ENCODE data around the gene HES7. TPM values are rescaled to one million over a fixed set of nuclear protein-coding genes. Genes with fewer than 3 reads are reported as not detected.
A peak's percentile ranks its signal among the peaks of the same experiment; 100 is the strongest.

Gene HES7
- total RNA-seq, 2 experiments from 2014 or later = 4.0 to 4.9 TPM

GRCh38 chr17:8128125-8128784 lies 4.3 kb upstream of the HES7 start:
- no peak overlapping the region for H3K4me3 Mint-ChIP-seq
- ATAC-seq (no peak), DNase-seq (no peak)
- no peak for TF ChIP-seq CTCF (IDR thresholded peaks at IDR 0.05)
- ChIA-PET CTCF (interaction anchor here (1.6 to 2.4 kb wide), 3 partner anchors 10 to 30 kb away, joined by 3 to 11 read pairs (median 9); no protein-coding TSS in a partner anchor), POLR2A (interaction anchor here (0.6 to 3.3 kb wide), 4 partner anchors 10 to 580 kb away, joined by 3 to 16 read pairs (median 4); no protein-coding TSS in a partner anchor)
- peaks cover 20% of the 10 kb centered on the region for H3K27me3 Mint-ChIP-seq
- no peaks in the 10 kb centered on the region for H3K9me3 Mint-ChIP-seq
- intact Hi-C loops (cut with micrococcal nuclease) = loop anchor here (10.0 kb wide), 1 partner anchor 167 kb away; the partner anchor contains the start of gene SLC25A35
- no peak overlapping the region for H3K27ac Mint-ChIP-seq
- peaks cover 37% of the 10 kb centered on the region for H3K4me1 Mint-ChIP-seq (ENCODE audit: low read depth)
- H3K36me3 Mint-ChIP-seq (ENCODE audit: low read depth) = peaks cover 3% of the 10 kb centered on the region

- Mint-ChIP-seq H3K36me3 (ENCODE audit: low read depth) (peaks cover 3% of the 10 kb centered on the region), H3K9me3 (no peaks in the 10 kb centered on the region), H3K4me3 (peak overlapping the region; percentile 97), H3K4me1 (ENCODE audit: low read depth) (peaks cover 41% of the 10 kb centered on the region), H3K27me3 (peaks cover 28% of the 10 kb centered on the region), H3K27ac (peak overlapping the region; percentile 90)
- peak; percentile 25 for ATAC-seq
- ChIA-PET POLR2A (interaction anchor here (0.6 to 3.3 kb wide), 10 partner anchors 12 to 95 kb away, joined by 3 to 24 read pairs (median 4); no protein-coding TSS in a partner anchor), CTCF (interaction anchor here (0.6 to 2.4 kb wide), 9 partner anchors 8 to 173 kb away, joined by 3 to 11 read pairs (median 3); no protein-coding TSS in a partner anchor)
- peak; percentile 59 for DNase-seq
- TF ChIP-seq CTCF (IDR thresholded peaks at IDR 0.05) = no peak
- intact Hi-C loops (cut with micrococcal nuclease) = loop anchor here (10.0 kb wide), 1 partner anchor 168 kb away; the partner anchor contains the start of gene SLC25A35
Observed at GRCh38 chr17:8126491-8127066, 2.7 kb upstream of the HES7 start.

- no peak for TF ChIP-seq CTCF (IDR thresholded peaks at IDR 0.05)
- ATAC-seq = no peak
- H3K27me3 Mint-ChIP-seq = peaks cover 28% of the 10 kb centered on the region
- H3K4me3 Mint-ChIP-seq = peak overlapping the region; percentile 97
- intact Hi-C loops (cut with micrococcal nuclease) = loop anchor here (2.0 to 10.0 kb wide), 2 partner anchors 27 to 169 kb away; partner anchors contain the start of genes PER1 and SLC25A35
- H3K36me3 Mint-ChIP-seq (ENCODE audit: low read depth) = peaks cover 3% of the 10 kb centered on the region
- no peaks in the 10 kb centered on the region for H3K9me3 Mint-ChIP-seq
- peak; percentile 26 for DNase-seq
- peak overlapping the region; percentile 90 for H3K27ac Mint-ChIP-seq
- H3K4me1 Mint-ChIP-seq (ENCODE audit: low read depth) = peaks cover 42% of the 10 kb centered on the region
- ChIA-PET POLR2A (interaction anchor here (0.6 to 3.3 kb wide), 8 partner anchors 12 to 96 kb away, joined by 3 to 24 read pairs (median 5); no protein-coding TSS in a partner anchor), CTCF (interaction anchor here (1.1 to 2.4 kb wide), 4 partner anchors 13 to 33 kb away, joined by 3 to 11 read pairs (median 6); no protein-coding TSS in a partner anchor)
Observed at GRCh38 chr17:8125947-8126490, 2.1 kb upstream of the HES7 start.

GRCh38 chr17:8125154-8125946 lies 1.4 kb upstream of the HES7 start:
- no peaks in the 10 kb centered on the region for H3K9me3 Mint-ChIP-seq
- DNase-seq (peak; percentile 93), ATAC-seq (peak; percentile 28)
- H3K27ac Mint-ChIP-seq = peak overlapping the region; percentile 90
- CTCF ChIA-PET = interaction anchor here (0.6 to 3.5 kb wide), 8 partner anchors 13 to 119 kb away, joined by 3 to 30 read pairs (median 4); no protein-coding TSS in a partner anchor
- POLR2A ChIA-PET = interaction anchor here (0.6 to 7.1 kb wide), 11 partner anchors 9 to 176 kb away, joined by 3 to 102 read pairs (median 8); partner anchors contain the start of gene VAMP2
- peaks cover 32% of the 10 kb centered on the region for H3K27me3 Mint-ChIP-seq
- peaks cover 6% of the 10 kb centered on the region for H3K36me3 Mint-ChIP-seq (ENCODE audit: low read depth)
- no peak for TF ChIP-seq CTCF (IDR thresholded peaks at IDR 0.05)
- intact Hi-C loops (cut with micrococcal nuclease) = loop anchor here (2.0 to 10.0 kb wide), 2 partner anchors 27 to 169 kb away; partner anchors contain the start of genes PER1 and SLC25A35
- H3K4me3 Mint-ChIP-seq = peak overlapping the region; percentile 97
- peaks cover 45% of the 10 kb centered on the region for H3K4me1 Mint-ChIP-seq (ENCODE audit: low read depth)

Measured in activated CD8-positive, alpha-beta T cell treated with anti-CD3 and anti-CD28 coated beads for 36 hours (primary cell).